ENCODE results near the gene MED22. TPM values are rescaled to one million over a fixed set of nuclear protein-coding genes. Genes with fewer than 3 reads are reported as not detected.

Gene MED22
- polyA plus RNA-seq, 1 donor (not counting 4 experiments of a cell fraction or from before 2014, with no cell fraction given): 15.9 TPM

DNA sequence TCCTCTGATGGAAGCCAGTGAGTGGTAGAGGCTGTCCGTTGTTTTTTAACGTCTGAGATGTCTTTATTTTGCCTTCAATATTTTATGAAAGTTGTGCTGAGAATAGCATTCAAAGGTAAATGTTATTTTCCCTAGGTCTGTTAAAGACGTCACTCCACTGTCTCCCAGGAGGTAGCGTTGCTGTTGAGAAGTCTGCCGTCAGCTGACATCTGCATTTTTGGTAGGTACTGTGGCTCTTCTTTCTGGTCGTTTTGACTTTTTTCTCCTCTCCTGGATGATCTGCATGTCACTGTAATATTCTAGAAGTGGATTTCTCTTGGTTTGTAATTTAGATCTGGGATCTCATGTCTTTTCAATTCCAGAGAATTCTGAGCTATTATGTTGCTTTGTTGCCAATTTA, 38.3 kb downstream of the MED22 start:
- no peak overlapping the region for H3K27ac ChIP-seq (ENCODE audit: control insufficient read depth, insufficient read depth, low read length)
- no peak for DNase-seq (ENCODE audit: low read depth, low spot score)
- H3K79me2 ChIP-seq (ENCODE audit: control insufficient read depth, insufficient read depth, low read length): no peaks in the 10 kb centered on the region
- no peak overlapping the region for H2AFZ ChIP-seq (ENCODE audit: control insufficient read depth, low read length)
- no peaks in the 10 kb centered on the region for H3K9me3 ChIP-seq (ENCODE audit: control insufficient read depth, low read depth, low read length)
- H4K20me1 ChIP-seq (ENCODE audit: control insufficient read depth, extremely low read depth, insufficient read depth, low read length): no peaks in the 10 kb centered on the region
- no peak for FAIRE-seq
- no peak overlapping the region for H3K4me2 ChIP-seq (ENCODE audit: control insufficient read depth, extremely low read depth, insufficient read depth, low read depth, low read length)
- H3K27me3 ChIP-seq (ENCODE audit: control insufficient read depth, extremely low read depth, insufficient read depth, low read length): no peaks in the 10 kb centered on the region
- H3K36me3 ChIP-seq (ENCODE audit: control insufficient read depth in 2 of 2, extremely low read depth in 1 of 2, insufficient read depth in 2 of 2, low read length in 2 of 2): no peaks in the 10 kb centered on the region
- no peak overlapping the region for H3K4me3 ChIP-seq (ENCODE audit: control insufficient read depth in 2 of 3, extremely low read depth in 1 of 3, insufficient read depth in 2 of 3, low read depth in 1 of 3, low read length in 3 of 3)
- no peaks in the 10 kb centered on the region for H3K4me1 ChIP-seq (ENCODE audit: control insufficient read depth, extremely low read depth, insufficient read depth, low read length)
- TF ChIP-seq, protein P1, sequence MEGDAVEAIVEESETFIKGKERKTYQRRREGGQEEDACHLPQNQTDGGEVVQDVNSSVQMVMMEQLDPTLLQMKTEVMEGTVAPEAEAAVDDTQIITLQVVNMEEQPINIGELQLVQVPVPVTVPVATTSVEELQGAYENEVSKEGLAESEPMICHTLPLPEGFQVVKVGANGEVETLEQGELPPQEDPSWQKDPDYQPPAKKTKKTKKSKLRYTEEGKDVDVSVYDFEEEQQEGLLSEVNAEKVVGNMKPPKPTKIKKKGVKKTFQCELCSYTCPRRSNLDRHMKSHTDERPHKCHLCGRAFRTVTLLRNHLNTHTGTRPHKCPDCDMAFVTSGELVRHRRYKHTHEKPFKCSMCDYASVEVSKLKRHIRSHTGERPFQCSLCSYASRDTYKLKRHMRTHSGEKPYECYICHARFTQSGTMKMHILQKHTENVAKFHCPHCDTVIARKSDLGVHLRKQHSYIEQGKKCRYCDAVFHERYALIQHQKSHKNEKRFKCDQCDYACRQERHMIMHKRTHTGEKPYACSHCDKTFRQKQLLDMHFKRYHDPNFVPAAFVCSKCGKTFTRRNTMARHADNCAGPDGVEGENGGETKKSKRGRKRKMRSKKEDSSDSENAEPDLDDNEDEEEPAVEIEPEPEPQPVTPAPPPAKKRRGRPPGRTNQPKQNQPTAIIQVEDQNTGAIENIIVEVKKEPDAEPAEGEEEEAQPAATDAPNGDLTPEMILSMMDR (optimal IDR thresholded peaks at IDR 0.05 in 1 of 3, IDR thresholded peaks at IDR 0.05 in 1 of 3, conservative IDR thresholded peaks at IDR 0.05 in 1 of 3; ENCODE audit: extremely low read depth in 1 of 3, insufficient read depth in 2 of 3, low read length in 3 of 3): no peak
- TF ChIP-seq EZH2 (IDR thresholded peaks at IDR 0.05; ENCODE audit: low read length): no peak
- no peak overlapping the region for H3K9ac ChIP-seq (ENCODE audit: control insufficient read depth, extremely low read depth, insufficient read depth, low read length)
- H3K9me1 ChIP-seq (ENCODE audit: control insufficient read depth, extremely low read depth, insufficient read depth, low read length): no peaks in the 10 kb centered on the region
- dilution Hi-C loops (cut with MboI; ENCODE audit: extremely low pct_ligation_motif_present, low sequenced_read_pairs): no loop called here

GRCh38 chr9:133307301-133307700, 40.6 kb downstream of the MED22 start:
- dilution Hi-C loops (cut with MboI; ENCODE audit: extremely low pct_ligation_motif_present, low sequenced_read_pairs): no loop called here
- no peak for FAIRE-seq
- TF ChIP-seq EZH2 (IDR thresholded peaks at IDR 0.05; ENCODE audit: low read length): no peak
- TF ChIP-seq, protein P1 (optimal IDR thresholded peaks at IDR 0.05 in 1 of 3, IDR thresholded peaks at IDR 0.05 in 1 of 3, conservative IDR thresholded peaks at IDR 0.05 in 1 of 3; ENCODE audit: extremely low read depth in 1 of 3, insufficient read depth in 2 of 3, low read length in 3 of 3): no peak

More at GRCh38 chr9:133307301-133307700, 40.6 kb downstream of the MED22 start:
- no peaks in the 10 kb centered on the region for H3K9me3 ChIP-seq (ENCODE audit: control insufficient read depth, low read depth, low read length)
- H3K36me3 ChIP-seq (ENCODE audit: control insufficient read depth in 2 of 2, extremely low read depth in 1 of 2, insufficient read depth in 2 of 2, low read length in 2 of 2): no peaks in the 10 kb centered on the region
- no peak overlapping the region for H2AFZ ChIP-seq (ENCODE audit: control insufficient read depth, low read length)
- no peak for DNase-seq (ENCODE audit: low read depth, low spot score)
- H3K4me1 ChIP-seq (ENCODE audit: control insufficient read depth, extremely low read depth, insufficient read depth, low read length): no peaks in the 10 kb centered on the region
- H3K4me3 ChIP-seq (ENCODE audit: control insufficient read depth in 2 of 3, extremely low read depth in 1 of 3, insufficient read depth in 2 of 3, low read depth in 1 of 3, low read length in 3 of 3): no peak overlapping the region
- H3K27ac ChIP-seq (ENCODE audit: control insufficient read depth, insufficient read depth, low read length): no peak overlapping the region
- H3K9me1 ChIP-seq (ENCODE audit: control insufficient read depth, extremely low read depth, insufficient read depth, low read length): no peaks in the 10 kb centered on the region
- no peaks in the 10 kb centered on the region for H4K20me1 ChIP-seq (ENCODE audit: control insufficient read depth, extremely low read depth, insufficient read depth, low read length)
- no peaks in the 10 kb centered on the region for H3K79me2 ChIP-seq (ENCODE audit: control insufficient read depth, insufficient read depth, low read length)
- H3K27me3 ChIP-seq (ENCODE audit: control insufficient read depth, extremely low read depth, insufficient read depth, low read length): no peaks in the 10 kb centered on the region
- H3K9ac ChIP-seq (ENCODE audit: control insufficient read depth, extremely low read depth, insufficient read depth, low read length): no peak overlapping the region
- H3K4me2 ChIP-seq (ENCODE audit: control insufficient read depth, extremely low read depth, insufficient read depth, low read depth, low read length): no peak overlapping the region
